Rectal smooth muscle tissue (tissue), 1 donor: ENCODE measurements around the gene TMEM135.
"Not testable (repeated sequence)": the region's sequence is repeated elsewhere in the genome, so short reads cannot be mapped to it uniquely, and the experiment has no call there.

Experiments used
- H3K27ac ChIP-seq: one replicate; pipeline ENCODE4 v1.7.0; 2013; ENCODE audit warnings: low read depth, low read length, inconsistent platforms
- H3K27me3 ChIP-seq: one replicate; pipeline ENCODE4 v1.7.0; 2013; ENCODE audit warnings: low read length; ENCODE audit not compliant: control insufficient read depth, insufficient read depth
- H3K36me3 ChIP-seq: one replicate; pipeline ENCODE4 v1.7.0; 2013; ENCODE audit warnings: low read length; ENCODE audit not compliant: control insufficient read depth, insufficient read depth
- H3K4me1 ChIP-seq: one replicate; pipeline ENCODE4 v1.7.0; 2013; ENCODE audit warnings: low read length; ENCODE audit not compliant: control insufficient read depth, insufficient read depth
- H3K4me3 ChIP-seq: one replicate; pipeline ENCODE4 v1.7.0; 2013; ENCODE audit warnings: low read length
- H3K9ac ChIP-seq: one replicate; pipeline ENCODE4 v1.7.0; 2013; ENCODE audit warnings: low read length

TMEM135 gene

GRCh38 chr11:87037450-87038234 lies at the start of gene TMEM135:
Gene TMEM135 (plus strand): TSS chr11:87037934. CDS start chr11:87038046, 112 bp downstream.
- H3K4me3 ChIP-seq: peak within 1 kb of the TSS; percentile 92
- H3K36me3 ChIP-seq: no peaks in the 10 kb centered on the region
- H3K9ac ChIP-seq: peak within 1 kb of the TSS; percentile 84
- H3K27me3 ChIP-seq: no peaks in the 10 kb centered on the region
- peaks cover 2% of the 10 kb centered on the region for H3K4me1 ChIP-seq
- peak within 1 kb of the TSS; percentile 78 for H3K27ac ChIP-seq

GRCh38 chr11:86988351-86988881 lies 49.3 kb upstream of the TMEM135 start:
- H3K9ac ChIP-seq: no peak overlapping the region
- no peak overlapping the region for H3K27ac ChIP-seq
- peaks cover 19% of the 10 kb centered on the region for H3K4me1 ChIP-seq

GRCh38 chr11:86990031-86990430 lies 47.7 kb upstream of the TMEM135 start:
- Histone ChIP-seq H3K4me3 (no peak overlapping the region), H3K36me3 (no peaks in the 10 kb centered on the region), H3K4me1 (peaks cover 11% of the 10 kb centered on the region), H3K9ac (no peak overlapping the region), H3K27ac (no peak overlapping the region), H3K27me3 (no peaks in the 10 kb centered on the region)

More at GRCh38 chr11:86988351-86988881, 49.3 kb upstream of the TMEM135 start:
- Histone ChIP-seq H3K4me3 (no peak overlapping the region), H3K27me3 (no peaks in the 10 kb centered on the region), H3K36me3 (no peaks in the 10 kb centered on the region)

- H3K27ac ChIP-seq: no peak overlapping the region
- no peaks in the 10 kb centered on the region for H3K27me3 ChIP-seq
- H3K36me3 ChIP-seq: no peaks in the 10 kb centered on the region
- H3K9ac ChIP-seq: no peak overlapping the region
- peaks cover 7% of the 10 kb centered on the region for H3K4me1 ChIP-seq
- H3K4me3 ChIP-seq: no peak overlapping the region
Observed at GRCh38 chr11:86990515-86990914, 47.2 kb upstream of the TMEM135 start.

GRCh38 chr11:86991341-86991740 lies 46.4 kb upstream of the TMEM135 start:
- Histone ChIP-seq H3K4me3 (no peak overlapping the region), H3K36me3 (no peaks in the 10 kb centered on the region), H3K27ac (no peak overlapping the region), H3K9ac (no peak overlapping the region), H3K27me3 (no peaks in the 10 kb centered on the region), H3K4me1 (peaks cover 7% of the 10 kb centered on the region)

GRCh38 chr11:86992340-86992739 lies 45.4 kb upstream of the TMEM135 start:
- H3K9ac ChIP-seq, H3K36me3 ChIP-seq, H3K27ac ChIP-seq, H3K4me3 ChIP-seq, H3K4me1 ChIP-seq, H3K27me3 ChIP-seq: not testable (repeated sequence)

GRCh38 chr11:86993031-86993430 lies 44.7 kb upstream of the TMEM135 start:
- Histone ChIP-seq H3K4me1 (peaks cover 7% of the 10 kb centered on the region), H3K27me3 (no peaks in the 10 kb centered on the region), H3K36me3 (no peaks in the 10 kb centered on the region), H3K4me3 (no peak overlapping the region), H3K9ac (no peak overlapping the region), H3K27ac (no peak overlapping the region)

GRCh38 chr11:86996953-86997570 lies 40.7 kb upstream of the TMEM135 start:
- no peak overlapping the region for H3K27ac ChIP-seq
- no peaks in the 10 kb centered on the region for H3K4me1 ChIP-seq
- no peak overlapping the region for H3K9ac ChIP-seq
- H3K36me3 ChIP-seq: no peaks in the 10 kb centered on the region
- H3K4me3 ChIP-seq: no peak overlapping the region
- no peaks in the 10 kb centered on the region for H3K27me3 ChIP-seq

GRCh38 chr11:86999388-86999787 lies 38.3 kb upstream of the TMEM135 start:
- no peak overlapping the region for H3K4me3 ChIP-seq
- no peaks in the 10 kb centered on the region for H3K4me1 ChIP-seq
- no peak overlapping the region for H3K27ac ChIP-seq
- H3K27me3 ChIP-seq: no peaks in the 10 kb centered on the region
- H3K9ac ChIP-seq: no peak overlapping the region
- no peaks in the 10 kb centered on the region for H3K36me3 ChIP-seq

GRCh38 chr11:86999859-87000753 lies 37.6 kb upstream of the TMEM135 start:
- Histone ChIP-seq H3K36me3 (no peaks in the 10 kb centered on the region), H3K27ac (no peak overlapping the region), H3K9ac (no peak overlapping the region), H3K27me3 (no peaks in the 10 kb centered on the region), H3K4me3 (no peak overlapping the region), H3K4me1 (no peaks in the 10 kb centered on the region)

GRCh38 chr11:87002918-87003317 lies 34.8 kb upstream of the TMEM135 start:
- no peaks in the 10 kb centered on the region for H3K4me1 ChIP-seq
- H3K27me3 ChIP-seq: no peaks in the 10 kb centered on the region
- H3K4me3 ChIP-seq: no peak overlapping the region
- no peaks in the 10 kb centered on the region for H3K36me3 ChIP-seq
- no peak overlapping the region for H3K9ac ChIP-seq
- no peak overlapping the region for H3K27ac ChIP-seq

- H3K4me3 ChIP-seq, H3K36me3 ChIP-seq, H3K27me3 ChIP-seq, H3K4me1 ChIP-seq, H3K9ac ChIP-seq, H3K27ac ChIP-seq: not testable (repeated sequence)
Observed at GRCh38 chr11:87004281-87004680, 33.5 kb upstream of the TMEM135 start.
